ENCODE results near the gene MKRN2. TPM values are rescaled to one million over a fixed set of nuclear protein-coding genes. Genes with fewer than 3 reads are reported as not detected.

Gene MKRN2
- total RNA-seq, 1 experiment from 2014 or later, result 18.2 TPM

GRCh38 chr3:12582730-12583129 is 25.8 kb downstream of the MKRN2 start (continued):
- TF ChIP-seq ZNF425 (CRISPR knock-in tag; conservative IDR thresholded peaks at IDR 0.05), result no peak
- TF ChIP-seq, protein P1, sequence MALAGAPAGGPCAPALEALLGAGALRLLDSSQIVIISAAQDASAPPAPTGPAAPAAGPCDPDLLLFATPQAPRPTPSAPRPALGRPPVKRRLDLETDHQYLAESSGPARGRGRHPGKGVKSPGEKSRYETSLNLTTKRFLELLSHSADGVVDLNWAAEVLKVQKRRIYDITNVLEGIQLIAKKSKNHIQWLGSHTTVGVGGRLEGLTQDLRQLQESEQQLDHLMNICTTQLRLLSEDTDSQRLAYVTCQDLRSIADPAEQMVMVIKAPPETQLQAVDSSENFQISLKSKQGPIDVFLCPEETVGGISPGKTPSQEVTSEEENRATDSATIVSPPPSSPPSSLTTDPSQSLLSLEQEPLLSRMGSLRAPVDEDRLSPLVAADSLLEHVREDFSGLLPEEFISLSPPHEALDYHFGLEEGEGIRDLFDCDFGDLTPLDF (CRISPR knock-in tag; IDR thresholded peaks at IDR 0.05), result no peak
- TF ChIP-seq USF1 (CRISPR knock-in tag; IDR thresholded peaks at IDR 0.05), result no peak
- TF ChIP-seq, protein P2, sequence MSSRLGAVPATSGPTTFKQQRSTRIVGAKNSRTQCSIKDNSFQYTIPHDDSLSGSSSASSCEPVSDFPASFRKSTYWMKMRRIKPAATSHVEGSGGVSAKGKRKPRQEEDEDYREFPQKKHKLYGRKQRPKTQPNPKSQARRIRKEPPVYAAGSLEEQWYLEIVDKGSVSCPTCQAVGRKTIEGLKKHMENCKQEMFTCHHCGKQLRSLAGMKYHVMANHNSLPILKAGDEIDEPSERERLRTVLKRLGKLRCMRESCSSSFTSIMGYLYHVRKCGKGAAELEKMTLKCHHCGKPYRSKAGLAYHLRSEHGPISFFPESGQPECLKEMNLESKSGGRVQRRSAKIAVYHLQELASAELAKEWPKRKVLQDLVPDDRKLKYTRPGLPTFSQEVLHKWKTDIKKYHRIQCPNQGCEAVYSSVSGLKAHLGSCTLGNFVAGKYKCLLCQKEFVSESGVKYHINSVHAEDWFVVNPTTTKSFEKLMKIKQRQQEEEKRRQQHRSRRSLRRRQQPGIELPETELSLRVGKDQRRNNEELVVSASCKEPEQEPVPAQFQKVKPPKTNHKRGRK (CRISPR knock-in tag; IDR thresholded peaks at IDR 0.05; ENCODE audit: borderline replicate concordance), result no peak
- TF ChIP-seq HMGA2 (CRISPR knock-in tag; IDR thresholded peaks at IDR 0.05), result no peak
- TF ChIP-seq RELA (CRISPR knock-in tag; IDR thresholded peaks at IDR 0.05; ENCODE audit: borderline replicate concordance), result no peak
- TF ChIP-seq CBFB (CRISPR knock-in tag; IDR thresholded peaks at IDR 0.05; ENCODE audit: low read depth), result no peak
- no peak for TF ChIP-seq ATF6 (CRISPR knock-in tag; IDR thresholded peaks at IDR 0.05)
- TF ChIP-seq FOXJ3 (CRISPR knock-in tag; IDR thresholded peaks at IDR 0.05; ENCODE audit: borderline replicate concordance), result no peak
- TF ChIP-seq ZNF263 (CRISPR knock-in tag; IDR thresholded peaks at IDR 0.05; ENCODE audit: low read depth), result no peak

DNA sequence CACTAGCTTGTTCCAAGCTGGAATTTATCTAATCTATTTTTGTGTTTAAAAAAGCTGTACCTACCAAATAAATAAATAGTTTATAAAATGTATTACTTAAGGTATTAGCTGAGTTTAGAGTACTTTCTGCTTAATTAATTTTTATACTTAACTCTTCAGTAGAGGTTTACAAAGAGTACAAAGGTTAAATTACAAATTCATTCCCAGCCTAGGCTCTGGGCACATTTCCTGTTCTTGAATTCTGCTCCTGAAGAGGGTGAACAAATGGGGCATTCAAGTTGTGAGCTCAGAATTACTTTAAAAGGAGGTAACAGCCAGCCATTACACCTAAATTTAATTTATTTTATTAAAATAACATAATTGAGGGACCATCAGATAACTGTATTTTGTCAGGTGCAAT is 26.4 kb downstream of the MKRN2 start:
- no peaks in the 10 kb centered on the region for H3K27me3 Mint-ChIP-seq (ENCODE audit: low read depth)
- CTCF ChIA-PET, result interaction anchor here (1.8 kb wide), 1 partner anchor 18 kb away, joined by 3 read pairs; no protein-coding TSS in a partner anchor
- no peak for DNase-seq (ENCODE audit: low spot score)
- no peak for ATAC-seq
- 0 out of 2 replicates have a peak, but pooled peaks cover 3% of the 10 kb centered on the region for H3K4me1 Mint-ChIP-seq
- no peaks in the 10 kb centered on the region for H3K9me3 Mint-ChIP-seq
- H3K27ac Mint-ChIP-seq, result no peak overlapping the region
- H3K36me3 Mint-ChIP-seq, result peaks cover 61% of the 10 kb centered on the region
- POLR2A ChIA-PET, result no interaction called here
- no peak overlapping the region for H3K4me3 Mint-ChIP-seq
- TF ChIP-seq ZNF317 (CRISPR knock-in tag; IDR thresholded peaks at IDR 0.05; ENCODE audit: borderline replicate concordance, low read depth), result no peak
- no peak for TF ChIP-seq IRF1 (CRISPR knock-in tag; IDR thresholded peaks at IDR 0.05)
- TF ChIP-seq, protein P3, sequence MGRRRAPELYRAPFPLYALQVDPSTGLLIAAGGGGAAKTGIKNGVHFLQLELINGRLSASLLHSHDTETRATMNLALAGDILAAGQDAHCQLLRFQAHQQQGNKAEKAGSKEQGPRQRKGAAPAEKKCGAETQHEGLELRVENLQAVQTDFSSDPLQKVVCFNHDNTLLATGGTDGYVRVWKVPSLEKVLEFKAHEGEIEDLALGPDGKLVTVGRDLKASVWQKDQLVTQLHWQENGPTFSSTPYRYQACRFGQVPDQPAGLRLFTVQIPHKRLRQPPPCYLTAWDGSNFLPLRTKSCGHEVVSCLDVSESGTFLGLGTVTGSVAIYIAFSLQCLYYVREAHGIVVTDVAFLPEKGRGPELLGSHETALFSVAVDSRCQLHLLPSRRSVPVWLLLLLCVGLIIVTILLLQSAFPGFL (CRISPR knock-in tag; IDR thresholded peaks at IDR 0.05; ENCODE audit: borderline replicate concordance), result no peak
- TF ChIP-seq AFF4 (CRISPR knock-in tag; IDR thresholded peaks at IDR 0.05; ENCODE audit: borderline replicate concordance), result no peak
- TF ChIP-seq, protein P4, sequence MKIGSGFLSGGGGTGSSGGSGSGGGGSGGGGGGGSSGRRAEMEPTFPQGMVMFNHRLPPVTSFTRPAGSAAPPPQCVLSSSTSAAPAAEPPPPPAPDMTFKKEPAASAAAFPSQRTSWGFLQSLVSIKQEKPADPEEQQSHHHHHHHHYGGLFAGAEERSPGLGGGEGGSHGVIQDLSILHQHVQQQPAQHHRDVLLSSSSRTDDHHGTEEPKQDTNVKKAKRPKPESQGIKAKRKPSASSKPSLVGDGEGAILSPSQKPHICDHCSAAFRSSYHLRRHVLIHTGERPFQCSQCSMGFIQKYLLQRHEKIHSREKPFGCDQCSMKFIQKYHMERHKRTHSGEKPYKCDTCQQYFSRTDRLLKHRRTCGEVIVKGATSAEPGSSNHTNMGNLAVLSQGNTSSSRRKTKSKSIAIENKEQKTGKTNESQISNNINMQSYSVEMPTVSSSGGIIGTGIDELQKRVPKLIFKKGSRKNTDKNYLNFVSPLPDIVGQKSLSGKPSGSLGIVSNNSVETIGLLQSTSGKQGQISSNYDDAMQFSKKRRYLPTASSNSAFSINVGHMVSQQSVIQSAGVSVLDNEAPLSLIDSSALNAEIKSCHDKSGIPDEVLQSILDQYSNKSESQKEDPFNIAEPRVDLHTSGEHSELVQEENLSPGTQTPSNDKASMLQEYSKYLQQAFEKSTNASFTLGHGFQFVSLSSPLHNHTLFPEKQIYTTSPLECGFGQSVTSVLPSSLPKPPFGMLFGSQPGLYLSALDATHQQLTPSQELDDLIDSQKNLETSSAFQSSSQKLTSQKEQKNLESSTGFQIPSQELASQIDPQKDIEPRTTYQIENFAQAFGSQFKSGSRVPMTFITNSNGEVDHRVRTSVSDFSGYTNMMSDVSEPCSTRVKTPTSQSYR (CRISPR knock-in tag; IDR thresholded peaks at IDR 0.05), result no peak

All from WTC11 (cell line).